Epithelial cell of esophagus (primary cell): Measurements from ENCODE around the gene RTP5.

Source experiments
- DNase-seq: peaks from one replicate; pipeline ENCODE4 v3.0.0; 2010; ENCODE audit warnings: low read depth
- H3K4me3 ChIP-seq: 2 replicates; pipeline ENCODE4 v1.5.1; 2011; ENCODE audit warnings: mild to moderate bottlenecking, low read length, control low read depth
- TF ChIP-seq, protein P1 (sequence below): IDR thresholded peaks from 2 replicates; pipeline ENCODE4 v1.5.1; 2011; ENCODE audit warnings: low read depth, mild to moderate bottlenecking, low read length, control low read depth, inconsistent platforms; ENCODE audit not compliant: insufficient read depth; ENCODE audit errors: missing control alignments

The RTP5 gene

DNA sequence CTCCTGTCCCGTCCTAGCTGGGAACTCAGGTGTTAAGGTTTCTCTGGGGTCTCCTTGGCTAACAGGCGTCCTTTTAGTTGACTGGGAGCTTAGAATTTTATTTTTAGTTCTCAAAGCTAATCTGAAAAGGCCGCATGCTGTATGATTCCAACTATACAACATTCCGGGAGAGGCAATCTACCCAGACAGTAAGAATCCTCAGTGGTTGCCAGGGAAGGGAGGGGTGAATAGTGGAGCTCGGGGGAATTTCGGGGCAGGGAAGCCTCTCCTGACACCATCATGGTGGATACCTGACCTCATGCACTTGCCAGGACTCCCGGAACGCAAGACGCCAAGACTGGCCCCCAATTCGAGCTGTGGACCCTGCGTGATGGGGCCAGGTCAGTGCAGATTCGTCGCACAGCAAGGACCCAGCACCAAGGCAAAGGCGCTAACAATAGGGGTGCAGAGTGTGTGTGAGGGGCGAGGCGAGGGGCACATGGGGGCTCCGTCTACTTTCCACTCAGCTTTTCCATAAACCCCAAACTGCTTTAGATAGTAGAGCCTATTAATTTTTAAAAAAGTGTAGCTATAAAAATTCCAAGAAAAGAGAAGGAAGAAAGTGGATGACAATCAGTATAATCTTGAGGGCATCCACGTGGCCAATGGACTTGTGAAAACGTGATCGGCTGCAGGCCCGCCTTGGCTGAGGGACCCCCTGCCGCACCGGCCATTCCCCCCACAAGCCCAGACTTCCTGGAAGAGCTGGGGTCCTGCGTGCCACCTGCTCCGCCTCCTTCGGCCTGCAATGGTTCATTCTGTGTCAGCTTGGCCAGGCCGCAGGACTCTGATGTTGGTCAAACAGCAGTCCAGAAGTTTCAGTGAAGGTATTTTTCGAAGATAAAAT is 28.1 kb upstream of the RTP5 start:
- no peak overlapping the region for H3K4me3 ChIP-seq
- TF ChIP-seq, protein P1, sequence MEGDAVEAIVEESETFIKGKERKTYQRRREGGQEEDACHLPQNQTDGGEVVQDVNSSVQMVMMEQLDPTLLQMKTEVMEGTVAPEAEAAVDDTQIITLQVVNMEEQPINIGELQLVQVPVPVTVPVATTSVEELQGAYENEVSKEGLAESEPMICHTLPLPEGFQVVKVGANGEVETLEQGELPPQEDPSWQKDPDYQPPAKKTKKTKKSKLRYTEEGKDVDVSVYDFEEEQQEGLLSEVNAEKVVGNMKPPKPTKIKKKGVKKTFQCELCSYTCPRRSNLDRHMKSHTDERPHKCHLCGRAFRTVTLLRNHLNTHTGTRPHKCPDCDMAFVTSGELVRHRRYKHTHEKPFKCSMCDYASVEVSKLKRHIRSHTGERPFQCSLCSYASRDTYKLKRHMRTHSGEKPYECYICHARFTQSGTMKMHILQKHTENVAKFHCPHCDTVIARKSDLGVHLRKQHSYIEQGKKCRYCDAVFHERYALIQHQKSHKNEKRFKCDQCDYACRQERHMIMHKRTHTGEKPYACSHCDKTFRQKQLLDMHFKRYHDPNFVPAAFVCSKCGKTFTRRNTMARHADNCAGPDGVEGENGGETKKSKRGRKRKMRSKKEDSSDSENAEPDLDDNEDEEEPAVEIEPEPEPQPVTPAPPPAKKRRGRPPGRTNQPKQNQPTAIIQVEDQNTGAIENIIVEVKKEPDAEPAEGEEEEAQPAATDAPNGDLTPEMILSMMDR = no peak
- DNase-seq = no peak

DNA sequence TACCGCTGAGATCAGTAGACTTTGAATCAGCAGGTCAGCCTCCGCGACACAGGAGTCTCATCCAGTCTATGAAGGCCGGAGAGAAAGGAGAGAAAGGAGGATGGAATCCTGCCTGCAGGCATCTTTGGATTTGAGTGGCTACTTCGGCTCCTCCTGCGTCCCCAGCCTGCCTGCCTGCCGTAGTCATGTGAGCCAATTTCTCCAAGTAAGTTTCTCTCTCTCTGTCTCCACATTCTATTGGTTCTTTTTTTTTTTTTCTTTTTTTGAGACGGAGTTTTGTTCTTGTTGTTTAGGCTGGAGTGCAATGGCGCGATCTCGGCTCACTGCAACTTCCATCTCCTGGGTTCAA is 27.5 kb upstream of the RTP5 start:
- no peak for DNase-seq
- TF ChIP-seq, protein P1 = no peak
- no peak overlapping the region for H3K4me3 ChIP-seq

DNA sequence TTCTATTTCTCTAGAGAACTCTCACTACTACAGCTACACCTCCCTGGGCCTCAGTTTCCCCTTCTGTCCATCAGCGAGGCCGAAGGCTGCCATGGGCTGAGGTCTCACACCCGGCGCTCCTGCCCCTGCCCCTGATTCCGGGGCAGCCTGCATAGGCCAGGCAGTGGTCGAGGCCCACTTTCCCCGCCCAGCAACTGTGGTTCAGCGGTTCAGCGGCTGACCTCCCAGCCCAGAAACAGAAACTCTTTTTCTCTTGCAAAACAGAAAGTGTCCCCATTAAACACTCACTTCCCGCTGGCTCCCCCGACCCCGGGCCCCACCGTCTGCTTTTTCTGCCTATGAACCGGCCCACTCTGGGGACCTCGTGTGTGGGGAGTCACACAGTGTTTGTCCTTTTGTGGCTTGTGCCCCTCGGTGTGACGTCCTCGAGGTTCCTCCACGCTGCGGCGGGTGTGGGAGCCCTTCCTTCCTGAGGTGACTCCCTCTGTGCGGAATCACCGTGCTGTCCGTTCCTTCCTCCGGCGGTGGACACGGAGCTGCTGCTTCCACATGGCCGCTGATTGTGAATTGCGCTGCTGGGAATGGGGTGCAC is 26.8 kb upstream of the RTP5 start:
- H3K4me3 ChIP-seq = no peak overlapping the region
- no peak for DNase-seq
- TF ChIP-seq, protein P1 = no peak

DNA sequence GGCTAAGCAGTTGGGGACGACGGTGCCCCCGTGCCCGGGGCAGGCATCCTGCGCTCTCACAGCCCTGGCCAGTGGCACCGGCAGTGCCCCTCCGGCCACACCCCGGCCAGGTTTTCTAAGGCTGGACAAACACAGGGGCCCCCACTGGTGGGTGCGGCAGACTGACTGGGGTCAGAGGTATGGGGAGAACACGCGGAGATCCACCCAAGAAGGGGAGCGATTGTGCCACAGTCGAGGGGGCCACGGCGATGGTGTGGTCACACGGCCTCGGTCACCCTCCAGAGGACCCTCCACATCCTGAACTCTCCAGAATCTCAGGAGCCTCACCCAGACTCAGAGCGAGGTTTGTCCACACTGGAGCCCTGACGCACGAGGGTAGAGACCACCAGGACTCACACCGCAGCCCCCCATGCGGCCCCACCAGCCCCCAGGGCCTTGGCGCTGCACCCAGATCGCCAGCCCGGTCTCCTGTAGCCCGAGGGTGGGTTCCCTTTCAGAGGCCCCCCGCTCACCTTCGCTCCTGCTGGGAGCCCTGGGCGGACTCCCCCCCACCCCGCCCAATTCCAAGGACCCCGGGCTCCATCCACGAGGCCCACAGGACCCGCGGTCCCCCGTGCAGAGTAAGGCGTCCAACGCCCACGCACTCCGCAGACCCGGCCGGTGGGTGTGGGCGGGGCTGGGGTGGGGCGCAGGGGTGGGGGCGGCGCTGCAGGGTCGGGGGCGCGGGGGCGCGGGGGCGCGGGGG is 26.0 kb upstream of the RTP5 start:
- TF ChIP-seq, protein P1 = no peak

DNA sequence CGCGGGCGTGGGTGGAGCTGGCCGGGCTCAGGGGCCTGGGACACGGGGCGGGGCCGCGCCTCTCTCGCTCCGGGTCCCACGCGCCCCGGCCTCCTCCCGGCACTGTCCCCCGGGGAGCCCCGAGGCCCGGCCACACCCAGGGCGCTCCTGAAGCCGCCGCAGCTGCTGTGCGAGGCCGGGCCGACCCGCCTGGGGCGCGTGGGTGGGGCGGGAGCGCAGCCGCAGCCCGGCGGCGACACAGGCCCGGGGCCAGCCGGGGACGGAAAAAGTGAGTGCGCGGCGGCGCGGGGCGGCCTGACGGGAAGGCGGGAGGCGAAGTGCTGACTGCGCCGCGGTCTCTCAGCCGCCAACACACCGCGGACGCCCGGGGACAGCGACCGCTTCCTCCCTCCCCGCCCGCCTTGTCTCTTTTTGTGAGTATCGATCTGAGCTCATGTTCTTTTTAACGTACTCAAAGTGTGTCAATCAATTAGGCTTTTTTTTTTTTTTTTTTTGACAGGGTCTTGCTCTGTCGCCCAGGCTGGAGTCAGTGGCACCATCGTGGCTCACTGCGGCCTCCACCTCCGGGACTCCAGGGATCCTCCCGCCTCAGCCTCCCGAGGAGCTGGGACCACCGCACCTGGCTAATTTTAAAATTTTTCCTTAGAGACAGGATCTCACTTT is 25.3 kb upstream of the RTP5 start:
- H3K4me3 ChIP-seq = no peak overlapping the region
- TF ChIP-seq, protein P1 = no peak
- peak; percentile 16 for DNase-seq

More for the DNA sequence above, 26.0 kb upstream of the RTP5 start:
- no peak overlapping the region for H3K4me3 ChIP-seq
- no peak for DNase-seq

DNA sequence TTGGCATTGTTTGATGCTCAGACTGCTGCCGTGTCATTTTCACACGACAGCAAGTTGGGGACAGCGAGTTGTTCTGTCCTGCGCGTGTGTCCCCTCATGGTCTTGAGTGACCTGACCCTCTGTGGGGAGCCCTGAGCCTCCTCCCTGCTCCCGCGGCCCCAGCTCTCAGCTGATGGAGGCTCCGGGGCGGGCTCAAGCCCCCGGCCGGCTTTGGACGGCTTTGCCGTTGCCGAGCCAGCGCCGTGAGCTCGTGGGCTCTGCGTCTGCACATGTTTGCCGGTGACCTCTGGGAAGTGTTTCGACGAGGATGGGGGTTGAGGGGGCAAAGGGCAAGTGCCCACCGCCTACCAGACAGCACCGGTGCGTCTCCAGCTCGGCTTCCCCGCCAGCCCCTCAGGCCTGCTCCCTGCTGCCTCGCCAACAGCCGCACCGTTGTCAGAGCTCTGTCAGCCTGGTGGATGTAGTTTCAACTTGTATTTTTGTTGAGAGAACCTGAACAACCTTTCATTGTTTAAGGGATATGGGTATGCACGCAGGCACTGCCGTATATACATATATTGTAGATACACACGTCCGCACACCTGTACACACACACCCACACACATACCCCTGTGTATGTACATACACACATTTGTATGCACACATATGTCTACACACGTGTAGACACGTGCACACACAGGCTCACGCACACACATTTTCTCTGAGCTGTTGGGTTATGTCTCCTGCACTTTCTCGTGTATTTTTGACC is 24.5 kb upstream of the RTP5 start:
- no peak overlapping the region for H3K4me3 ChIP-seq
- TF ChIP-seq, protein P1 = no peak
- DNase-seq = no peak
